ENCODE data around the gene S100A9.
"Not testable (repeated sequence)": the region's sequence is repeated elsewhere in the genome, so short reads cannot be mapped to it uniquely, and the experiment has no call there.

Gene S100A9

DNA sequence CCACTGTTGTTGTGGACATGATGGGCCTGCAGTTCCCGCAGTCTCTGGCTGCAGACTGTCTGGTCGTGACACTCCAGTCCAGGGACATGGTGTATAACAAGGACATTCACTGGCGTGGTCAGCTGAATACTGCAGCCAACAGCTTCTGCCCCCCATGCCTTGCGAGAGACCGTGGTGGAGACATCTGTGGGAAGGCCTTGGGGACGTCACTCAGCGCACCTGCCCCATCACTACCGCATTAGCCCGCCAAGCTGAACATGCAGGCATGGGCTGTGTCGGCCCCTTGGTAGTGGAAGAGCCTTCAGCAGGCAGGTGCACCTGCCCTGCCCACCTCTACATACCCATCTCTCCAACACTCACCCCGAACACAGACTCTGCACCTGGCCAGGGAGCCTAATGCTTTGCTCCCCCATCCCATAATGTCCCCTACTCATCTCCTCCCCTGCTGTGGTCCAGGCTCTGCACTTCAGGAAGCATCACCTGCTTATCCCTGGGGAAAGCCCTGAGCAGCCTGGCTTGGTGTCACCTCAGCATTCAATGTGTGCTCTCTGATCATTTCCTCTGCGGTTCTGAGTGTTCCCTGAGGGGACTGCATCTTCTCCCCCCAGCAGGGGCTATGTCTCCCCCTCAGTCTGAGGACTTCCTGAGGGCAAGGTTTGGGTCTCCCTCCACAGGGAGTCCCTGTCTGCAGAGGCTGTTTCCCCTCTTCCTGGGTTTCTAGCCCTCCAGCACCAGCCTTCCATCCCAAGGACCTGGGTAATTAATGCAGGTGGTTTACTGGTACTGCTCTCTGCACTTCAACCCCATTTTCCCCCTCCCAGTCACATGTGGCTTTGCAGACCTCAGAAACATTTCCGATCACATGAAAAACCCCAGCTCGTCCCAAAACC lies 12.2 kb upstream of the S100A9 start:
- DNase-seq: no peak

DNA sequence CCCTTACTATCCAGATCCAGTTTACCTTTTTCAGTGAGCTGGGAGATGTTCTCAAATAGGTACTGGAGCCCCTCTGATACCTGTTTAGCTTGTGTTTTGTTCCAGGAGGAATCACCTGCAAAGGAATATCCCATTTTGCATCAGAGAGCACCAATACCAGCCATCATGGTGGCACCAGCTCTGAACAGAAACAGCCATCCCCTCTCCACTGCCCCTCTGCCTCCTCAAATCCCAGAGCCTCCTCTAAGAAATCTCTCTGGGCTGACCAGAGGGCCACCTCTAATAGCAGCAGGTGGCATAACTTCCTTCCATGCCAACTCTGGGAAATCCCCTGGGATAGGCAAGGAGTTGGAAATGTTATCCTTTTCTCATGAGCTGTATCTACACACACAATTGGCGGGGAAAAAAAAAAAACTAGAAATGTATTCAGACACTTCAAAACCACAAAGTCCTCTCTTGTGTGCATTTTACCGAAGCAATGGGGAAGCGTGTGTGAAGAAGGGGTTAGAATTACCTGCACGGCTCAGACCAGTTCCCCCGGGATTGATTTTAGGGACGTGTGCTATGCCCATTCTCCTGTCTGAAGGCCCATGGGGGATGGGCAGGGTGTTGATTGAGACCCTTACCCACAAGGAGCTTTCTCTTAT lies 11.5 kb upstream of the S100A9 start:
- DNase-seq: no peak

DNA sequence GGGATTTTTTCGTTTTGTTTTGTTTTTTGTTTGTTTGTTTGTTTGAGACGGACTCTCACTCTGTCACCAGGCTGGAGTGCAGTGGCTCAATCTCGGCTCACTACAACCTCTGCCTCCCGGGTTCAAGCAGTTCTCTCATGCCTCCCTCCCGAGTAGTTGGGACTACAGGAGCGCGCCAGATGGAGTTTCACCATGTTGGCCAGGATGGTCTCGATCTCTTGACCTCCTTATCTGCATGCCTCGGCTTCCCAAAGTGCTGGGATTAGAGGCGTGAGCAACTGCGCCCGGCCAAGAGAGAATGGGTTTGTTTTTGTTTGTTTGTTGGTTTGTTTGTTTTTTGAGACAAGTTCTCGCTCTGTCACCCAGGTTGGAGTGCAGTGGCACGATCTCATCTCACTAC lies 10.6 kb upstream of the S100A9 start:
- not testable (repeated sequence) for DNase-seq

- no peak for DNase-seq
These were observed 9.8 kb upstream of the S100A9 start for GRCh38 chr1:153347856-153348255.

GRCh38 chr1:153348511-153349362 lies 8.9 kb upstream of the S100A9 start, which contains the start of gene PGLYRP4:
Gene PGLYRP4, minus strand, starts transcription at chr1:153348841. Its CDS starts 909 bp downstream, at chr1:153347932.
- DNase-seq: no peak

DNA sequence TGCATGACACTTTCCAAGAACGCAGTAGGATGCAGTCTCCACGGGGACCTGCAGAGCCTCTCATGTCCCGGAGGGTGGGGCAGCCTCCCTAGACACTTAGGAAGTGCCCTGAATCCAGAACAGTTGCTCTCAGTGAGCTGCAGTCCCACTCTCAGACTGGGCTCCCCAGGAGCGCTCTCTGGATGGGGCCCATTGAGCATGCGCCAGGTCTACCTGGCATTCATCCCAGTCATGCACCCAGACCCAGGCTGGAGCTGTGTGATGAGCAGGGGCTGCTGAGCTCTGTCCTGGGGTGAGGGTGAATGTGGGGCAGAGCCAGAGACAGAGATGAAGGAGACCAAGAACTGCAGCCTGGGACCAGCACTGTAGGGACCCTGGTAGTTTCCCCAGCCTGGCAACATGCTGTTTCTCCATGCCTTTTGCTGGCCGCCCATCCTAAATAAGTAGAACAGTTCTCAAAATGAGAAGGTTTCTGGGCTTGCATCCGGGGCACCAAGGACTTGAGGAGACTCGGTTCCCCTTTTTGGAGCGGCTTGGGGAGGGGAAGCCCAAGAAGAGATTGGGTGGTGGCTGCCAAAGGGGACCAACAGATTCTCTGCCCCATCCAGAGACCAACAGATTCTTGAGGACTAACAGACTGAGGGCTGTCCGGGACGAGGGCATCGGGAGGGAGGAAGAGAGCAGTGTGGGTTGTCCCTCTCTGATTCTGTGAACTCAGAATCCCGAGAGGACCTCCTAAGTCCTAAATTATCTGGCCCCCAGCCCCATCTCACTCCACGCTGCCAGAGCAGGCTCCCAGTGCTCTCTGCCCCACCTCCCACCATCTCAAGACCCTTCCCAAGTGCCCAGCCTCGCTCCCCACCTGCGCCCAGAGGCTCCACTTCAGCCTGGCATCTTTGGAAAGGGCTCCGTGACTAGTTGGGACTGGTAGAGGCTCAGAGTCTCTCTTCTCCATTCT lies 8.0 kb upstream of the S100A9 start:
- no peak for DNase-seq

- DNase-seq: no peak
These were observed 7.2 kb upstream of the S100A9 start for GRCh38 chr1:153350321-153350957.

GRCh38 chr1:153352523-153352922 lies 5.1 kb upstream of the S100A9 start:
- DNase-seq: peak; percentile 38 to 66

GRCh38 chr1:153353226-153353947 lies 4.3 kb upstream of the S100A9 start:
- DNase-seq: no peak

GRCh38 chr1:153354515-153355193 lies 3.0 kb upstream of the S100A9 start:
- DNase-seq: no peak

DNA sequence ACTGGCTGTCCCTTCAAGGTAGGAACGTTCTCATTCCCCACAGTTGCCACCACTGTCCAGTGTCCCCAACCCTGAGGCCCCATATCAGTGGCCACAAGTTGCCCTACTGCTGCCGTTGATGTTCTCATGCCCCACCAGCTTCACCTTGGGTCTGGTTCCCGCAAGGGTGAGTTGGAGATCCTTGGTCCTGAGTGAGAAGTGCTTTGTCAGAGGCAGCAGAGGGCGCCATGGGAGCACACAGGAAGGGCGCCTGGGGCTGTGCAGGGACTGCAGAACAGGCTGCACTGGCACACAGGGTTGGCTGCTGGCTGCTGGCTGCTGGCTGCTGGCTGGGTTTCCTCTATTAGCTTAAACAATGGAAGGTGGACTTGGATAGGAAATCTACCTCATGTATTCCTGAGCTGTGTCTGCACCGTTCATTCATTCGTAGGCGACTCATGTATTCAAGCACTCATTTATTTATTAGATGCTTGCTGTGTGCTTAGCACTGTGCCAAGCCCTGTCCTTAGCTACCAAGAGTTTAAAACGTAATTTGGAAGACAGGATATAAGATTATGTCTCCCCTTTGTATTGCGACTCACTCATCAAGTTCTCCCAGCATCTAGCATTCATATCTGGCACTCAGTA lies 2.1 kb upstream of the S100A9 start:
- DNase-seq: no peak

- DNase-seq: no peak
These were observed 1.1 kb upstream of the S100A9 start for GRCh38 chr1:153356392-153357075.

GRCh38 chr1:153357076-153357852 lies 390 bp upstream of the S100A9 start:
- DNase-seq: no peak

- DNase-seq: no peak
These were observed 979 bp downstream of the S100A9 start for GRCh38 chr1:153358691-153358975.

- no peak for DNase-seq
These were observed 1.6 kb downstream of the S100A9 start for GRCh38 chr1:153359241-153359640.

DNA sequence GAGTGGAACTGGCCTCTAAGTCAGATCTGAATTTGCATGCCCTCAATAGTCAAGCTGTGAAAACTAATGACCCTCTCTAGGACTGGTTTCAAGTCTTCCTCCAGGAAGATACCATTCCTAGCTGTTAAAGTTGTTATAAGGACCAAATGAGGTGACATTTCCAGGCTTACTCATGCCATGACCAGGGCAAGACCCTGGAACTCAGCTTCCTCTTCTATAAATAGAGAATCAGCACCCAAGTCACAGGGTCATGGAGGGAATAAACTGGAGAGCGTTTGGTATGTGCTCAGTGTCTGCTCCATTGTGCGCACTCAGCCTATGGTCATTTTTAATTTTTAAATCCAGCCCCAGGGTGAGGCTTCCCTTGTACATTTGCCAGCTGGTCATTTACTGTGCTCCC lies 2.5 kb downstream of the S100A9 start:
- no peak for DNase-seq

GRCh38 chr1:153360592-153361479 lies 3.2 kb downstream of the S100A9 start:
- no peak for DNase-seq
